ENCODE data around the gene C1orf198.

C1orf198 gene

GRCh38 chr1:230867903-230868735, at the start of gene C1orf198:
TSS of gene C1orf198 (minus strand) at chr1:230868521. CDS start at chr1:230868512, 9 bp downstream.
- peak; percentile 52 for DNase-seq

- DNase-seq = peak; percentile 40
Observed at GRCh38 chr1:230917284-230918135, 49.2 kb upstream of the C1orf198 start.

- DNase-seq = no peak
Observed at GRCh38 chr1:230916587-230917283, 48.4 kb upstream of the C1orf198 start.

GRCh38 chr1:230915078-230915477, 46.8 kb upstream of the C1orf198 start:
- DNase-seq = no peak

- DNase-seq = no peak
Observed at GRCh38 chr1:230913496-230913895, 45.2 kb upstream of the C1orf198 start.

- no peak for DNase-seq
Observed at GRCh38 chr1:230910755-230911117, 42.4 kb upstream of the C1orf198 start.

GRCh38 chr1:230909974-230910754, 41.8 kb upstream of the C1orf198 start:
- no peak for DNase-seq

GRCh38 chr1:230907472-230908205, 39.3 kb upstream of the C1orf198 start:
- no peak for DNase-seq

GRCh38 chr1:230906226-230906625, 37.9 kb upstream of the C1orf198 start:
- no peak for DNase-seq

- no peak for DNase-seq
Observed at GRCh38 chr1:230905733-230906132, 37.4 kb upstream of the C1orf198 start.

GRCh38 chr1:230902349-230902923, 34.1 kb upstream of the C1orf198 start:
- no peak for DNase-seq

- DNase-seq = peak; percentile 68
Observed at GRCh38 chr1:230901671-230902070, 33.4 kb upstream of the C1orf198 start.

- no peak for DNase-seq
Observed at GRCh38 chr1:230900984-230901383, 32.7 kb upstream of the C1orf198 start.

- peak; percentile 30 for DNase-seq
Observed at GRCh38 chr1:230899841-230900251, 31.5 kb upstream of the C1orf198 start.

- no peak for DNase-seq
Observed at GRCh38 chr1:230898748-230899147, 30.4 kb upstream of the C1orf198 start.

- no peak for DNase-seq
Observed at GRCh38 chr1:230898144-230898543, 29.8 kb upstream of the C1orf198 start.

- DNase-seq = no peak
Observed at GRCh38 chr1:230896779-230897178, 28.5 kb upstream of the C1orf198 start.

- DNase-seq = no peak
Observed at GRCh38 chr1:230895452-230895851, 27.1 kb upstream of the C1orf198 start.

- DNase-seq = no peak
Observed at GRCh38 chr1:230894664-230895063, 26.3 kb upstream of the C1orf198 start.

GRCh38 chr1:230894032-230894431, 25.7 kb upstream of the C1orf198 start:
- no peak for DNase-seq

GRCh38 chr1:230892018-230892491, 23.7 kb upstream of the C1orf198 start:
- no peak for DNase-seq

Measured in NCI-H2171 treated with DMSO at 0.1 percent for 48 hours (cell line).